ENCODE results near the gene NAGS. TPM values are rescaled to one million over a fixed set of nuclear protein-coding genes. Genes with fewer than 3 reads are reported as not detected.
"Not testable (repeated sequence)": the region's sequence is repeated elsewhere in the genome, so short reads cannot be mapped to it uniquely, and the experiment has no call there.

Gene NAGS
- total RNA-seq, 1 experiment from 2014 or later = 10.0 TPM

GRCh38 chr17:44046893-44047292, 42.5 kb downstream of the NAGS start:
- H4K20me1 ChIP-seq (ENCODE audit: insufficient read depth); H2AFZ ChIP-seq (ENCODE audit: low read depth, low read length, poor library complexity, severe bottlenecking); H3K27me3 ChIP-seq (ENCODE audit: insufficient read depth, low read length); H3K9me3 ChIP-seq (ENCODE audit: control insufficient read depth in 1 of 2, insufficient read depth in 1 of 2, low read depth in 1 of 2, low read length in 2 of 2); H3K9ac ChIP-seq (ENCODE audit: low read length); ATAC-seq; H3K27ac ChIP-seq (ENCODE audit: low read depth, low read length); H3K4me1 ChIP-seq (ENCODE audit: control insufficient read depth in 1 of 2, insufficient read depth in 2 of 2, low read length in 2 of 2); POLR2A ChIA-PET; H3K4me3 ChIP-seq (replicated peaks in 1 of 2; ENCODE audit: low read depth in 1 of 2, low read length in 2 of 2); RAD21 ChIA-PET (ENCODE audit: low non-redundant PET in 1 of 2, low total read pairs in 2 of 2, uncharacterized antibody in 2 of 2, unreplicated experiment in 2 of 2); intact Hi-C loops (cut with micrococcal nuclease); DNase-seq (ENCODE audit: low read depth, low spot score); H3K9me2 ChIP-seq (ENCODE audit: insufficient read depth); CTCF ChIA-PET; BruUV-seq (replicated peaks); H3K4me2 ChIP-seq (ENCODE audit: low read length): not testable (repeated sequence)
- peaks cover 93% of the 10 kb centered on the region for H3K79me2 ChIP-seq (ENCODE audit: insufficient read depth, low read length)
- H3K36me3 ChIP-seq (ENCODE audit: control insufficient read depth in 1 of 2, insufficient read depth in 2 of 2, low read length in 2 of 2) = peaks cover 29 to 40% of the 10 kb centered on the region in 2 experiments; a peak in 3 of 4 replicates

- ATAC-seq (no peak), DNase-seq (ENCODE audit: low read depth, low spot score) (no peak)
- BruUV-seq (replicated peaks) = no TSS peak
- Histone ChIP-seq H3K9me3 (ENCODE audit: control insufficient read depth in 1 of 2, insufficient read depth in 1 of 2, low read depth in 1 of 2, low read length in 2 of 2) (no peaks in the 10 kb centered on the region), H3K4me3 (replicated peaks in 1 of 2; ENCODE audit: low read depth in 1 of 2, low read length in 2 of 2) (no peak overlapping the region), H3K9me2 (ENCODE audit: insufficient read depth) (no peaks in the 10 kb centered on the region), H3K4me2 (ENCODE audit: low read length) (no peak overlapping the region), H3K36me3 (ENCODE audit: control insufficient read depth in 1 of 2, insufficient read depth in 2 of 2, low read length in 2 of 2) (peaks cover 36 to 42% of the 10 kb centered on the region in 2 experiments; a peak in 3 of 4 replicates), H3K4me1 (ENCODE audit: control insufficient read depth in 1 of 2, insufficient read depth in 2 of 2, low read length in 2 of 2) (no peaks in the 10 kb centered on the region), H3K27me3 (ENCODE audit: insufficient read depth, low read length) (no peaks in the 10 kb centered on the region), H3K9ac (ENCODE audit: low read length) (no peak overlapping the region), H3K27ac (ENCODE audit: low read depth, low read length) (no peak overlapping the region), H4K20me1 (ENCODE audit: insufficient read depth) (peaks cover 7% of the 10 kb centered on the region; the same call in 1 of the 2 replicates), H3K79me2 (ENCODE audit: insufficient read depth, low read length) (peaks cover 96% of the 10 kb centered on the region), H2AFZ (ENCODE audit: low read depth, low read length, poor library complexity, severe bottlenecking) (no peak overlapping the region)
- ChIA-PET POLR2A (interaction anchor here (0.6 kb wide), 1 partner anchor 12 kb away, joined by 3 read pairs; no protein-coding TSS in a partner anchor), RAD21 (ENCODE audit: low non-redundant PET in 1 of 2, low total read pairs in 2 of 2, uncharacterized antibody in 2 of 2, unreplicated experiment in 2 of 2) (no interaction called here), CTCF (no interaction called here)
- intact Hi-C loops (cut with micrococcal nuclease) = no loop called here
- TF ChIP-seq SRF (IDR thresholded peaks at IDR 0.05; ENCODE audit: low read depth) (no peak), FOSL1 (IDR thresholded peaks at IDR 0.05; ENCODE audit: low read depth) (no peak), ZFX (IDR thresholded peaks at IDR 0.05) (no peak), EZH2phosphoT487 (IDR thresholded peaks at IDR 0.05; ENCODE audit: borderline replicate concordance) (no peak), RAD21 (IDR thresholded peaks at IDR 0.05; ENCODE audit: low read depth) (no peak), CEBPB (IDR thresholded peaks at IDR 0.05; ENCODE audit: low read depth) (no peak), ZBTB33 (IDR thresholded peaks at IDR 0.05; ENCODE audit: extremely low read depth, insufficient replicate concordance, low read length) (no peak), POLR2AphosphoS5 (IDR thresholded peaks at IDR 0.05; ENCODE audit: low read depth, low read length) (no peak), REST (IDR thresholded peaks at IDR 0.05; ENCODE audit: low read depth) (no peak), EGR1 (IDR thresholded peaks at IDR 0.05; ENCODE audit: low read depth) (no peak), YY1 (IDR thresholded peaks at IDR 0.05; ENCODE audit: extremely low read depth, insufficient replicate concordance, low read depth, low read length) (no peak)
- TF ChIP-seq, protein P1, sequence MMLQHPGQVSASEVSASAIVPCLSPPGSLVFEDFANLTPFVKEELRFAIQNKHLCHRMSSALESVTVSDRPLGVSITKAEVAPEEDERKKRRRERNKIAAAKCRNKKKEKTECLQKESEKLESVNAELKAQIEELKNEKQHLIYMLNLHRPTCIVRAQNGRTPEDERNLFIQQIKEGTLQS (IDR thresholded peaks at IDR 0.05) = no peak
These were observed 45.1 kb downstream of the NAGS start for GRCh38 chr17:44049294-44050060.

Data from HCT116 (cell line).